ENCODE measurements around the gene TLCD3A. TPM values are rescaled to one million over a fixed set of nuclear protein-coding genes. Genes with fewer than 3 reads are reported as not detected.
"Not testable (repeated sequence)": the region's sequence is repeated elsewhere in the genome, so short reads cannot be mapped to it uniquely, and the experiment has no call there.

TLCD3A gene
- 12.7 TPM for total RNA-seq

- peak in 2 of 3 donors; percentile 50 to 66 for DNase-seq (ENCODE audit: low read depth in 2 of 3, low spot score in 2 of 3)
Observed at GRCh38 chr17:732067-732901, at the start of gene TLCD3A. Gene TLCD3A (plus strand): TSS chr17:732596. CDS start chr17:732648, 52 bp downstream.

- no peak for DNase-seq (ENCODE audit: low read depth in 2 of 3, low spot score in 2 of 3)
Observed at GRCh38 chr17:683040-683439, 49.4 kb upstream of the TLCD3A start.

- no peak for DNase-seq (ENCODE audit: low read depth in 2 of 3, low spot score in 2 of 3)
Observed at GRCh38 chr17:683499-684254, 48.7 kb upstream of the TLCD3A start.

- no peak for DNase-seq (ENCODE audit: low read depth in 2 of 3, low spot score in 2 of 3)
Observed at GRCh38 chr17:685006-685405, 47.4 kb upstream of the TLCD3A start.

GRCh38 chr17:688100-688989, 44.1 kb upstream of the TLCD3A start:
- peak in 2 of 3 donors; percentile 56 to 84 for DNase-seq (ENCODE audit: low read depth in 2 of 3, low spot score in 2 of 3)

- no peak for DNase-seq (ENCODE audit: low read depth in 2 of 3, low spot score in 2 of 3)
Observed at GRCh38 chr17:689556-690275, 42.7 kb upstream of the TLCD3A start.

- DNase-seq (ENCODE audit: low read depth in 2 of 3, low spot score in 2 of 3) = no peak
Observed at GRCh38 chr17:690361-690760, 42.0 kb upstream of the TLCD3A start.

GRCh38 chr17:691423-691822, 41.0 kb upstream of the TLCD3A start:
- DNase-seq (ENCODE audit: low read depth in 2 of 3, low spot score in 2 of 3) = no peak

- DNase-seq (ENCODE audit: low read depth in 2 of 3, low spot score in 2 of 3) = no peak
Observed at GRCh38 chr17:692116-692515, 40.3 kb upstream of the TLCD3A start.

GRCh38 chr17:693791-694638, 38.4 kb upstream of the TLCD3A start:
- no peak for DNase-seq (ENCODE audit: low read depth in 2 of 3, low spot score in 2 of 3)

GRCh38 chr17:696369-696768, 36.0 kb upstream of the TLCD3A start:
- no peak for DNase-seq (ENCODE audit: low read depth in 2 of 3, low spot score in 2 of 3)

- DNase-seq (ENCODE audit: low read depth in 2 of 3, low spot score in 2 of 3) = no peak
Observed at GRCh38 chr17:697682-698081, 34.7 kb upstream of the TLCD3A start.

GRCh38 chr17:698096-698495, 34.3 kb upstream of the TLCD3A start:
- not testable (repeated sequence) for DNase-seq (ENCODE audit: low read depth in 2 of 3, low spot score in 2 of 3)

- DNase-seq (ENCODE audit: low read depth in 2 of 3, low spot score in 2 of 3) = no peak
Observed at GRCh38 chr17:699345-699744, 33.1 kb upstream of the TLCD3A start.

GRCh38 chr17:700504-701094, 31.8 kb upstream of the TLCD3A start:
- DNase-seq (ENCODE audit: low read depth in 2 of 3, low spot score in 2 of 3) = peak; percentile 35 to 68 (median 37)

GRCh38 chr17:703081-703875, 29.1 kb upstream of the TLCD3A start:
- DNase-seq (ENCODE audit: low read depth in 2 of 3, low spot score in 2 of 3) = no peak

- no peak for DNase-seq (ENCODE audit: low read depth in 2 of 3, low spot score in 2 of 3)
Observed at GRCh38 chr17:704111-704864, 28.1 kb upstream of the TLCD3A start.

All from hematopoietic multipotent progenitor cell (in vitro differentiated cells).